Naive thymus-derived CD4-positive, alpha-beta T cell (primary cell): Measurements from ENCODE around the gene IGDCC3. TPM values are rescaled to one million over a fixed set of nuclear protein-coding genes. Genes with fewer than 3 reads are reported as not detected.

Experiments
- ATAC-seq: fragments of 150-1000 bp; cut with Tn5 transposase; 2 replicates; pipeline ENCODE4 v1.10.0; 2021; ENCODE audit warnings: mild to moderate bottlenecking, moderate library complexity
- CTCF ChIA-PET: fragments of 350-600 bp; sonication (Branson Sonifier 250); formaldehyde crosslinking; loops from one replicate; lab custom pipeline; 2021; ENCODE audit warnings: antibody characterized with exemption; lab: Charles Lee
- POLR2A ChIA-PET: fragments of 350-600 bp; sonication (Branson Sonifier 250); formaldehyde crosslinking; loops from one replicate; lab custom pipeline; 2021; ENCODE audit warnings: antibody characterized with exemption, inconsistent platforms; lab: Charles Lee
- DNase-seq, 9 donors: peaks; one replicate each; pipeline versions ENCODE4 v3.0.0 to v3.0.0-alpha.2; 2020 to 2022; ENCODE audit warnings: mixed read lengths in 1 of 9
- H3K27ac ChIP-seq: one replicate; pipeline ENCODE4 v1.7.0; 2013; ENCODE audit warnings: mild to moderate bottlenecking, low read depth, low read length, moderate library complexity
- H3K27me3 ChIP-seq, 2 donors: one replicate each; pipeline ENCODE4 v1.7.0; 2013; ENCODE audit warnings: low read length in 2 of 2, mild to moderate bottlenecking in 2 of 2, moderate library complexity in 2 of 2; ENCODE audit not compliant: control insufficient read depth in 2 of 2, insufficient read depth in 2 of 2
- H3K36me3 ChIP-seq, 3 experiments: 1 replicate in 2 of 3; 2 replicates in 1 of 3; pipeline ENCODE4 v1.7.0; 2013; ENCODE audit warnings: low read length in 3 of 3, mild to moderate bottlenecking in 3 of 3, moderate library complexity in 1 of 3; ENCODE audit not compliant: insufficient read depth in 3 of 3, control insufficient read depth in 2 of 3
- H3K4me1 ChIP-seq, 2 donors: one replicate each; pipeline ENCODE4 v1.7.0; 2013; ENCODE audit warnings: low read length in 2 of 2, mild to moderate bottlenecking in 2 of 2, moderate library complexity in 1 of 2; ENCODE audit not compliant: control insufficient read depth in 2 of 2, insufficient read depth in 2 of 2
- H3K4me3 ChIP-seq: 2 replicates; pipeline ENCODE4 v1.7.0; 2013; ENCODE audit warnings: mild to moderate bottlenecking, low read length
- H3K9me3 ChIP-seq, 3 experiments: 1 replicate in 2 of 3; 2 replicates in 1 of 3; pipeline ENCODE4 v1.7.0; 2013; ENCODE audit warnings: low read length in 3 of 3; ENCODE audit not compliant: control insufficient read depth in 2 of 3
- H3K27ac Mint-ChIP-seq, 9 donors: one replicate each; pipeline ENCODE4 v1.8.0; 2020 to 2022; ENCODE audit warnings: mixed read lengths in 9 of 9, mild to moderate bottlenecking in 8 of 9, moderate library complexity in 5 of 9, inconsistent platforms in 2 of 9
- H3K27me3 Mint-ChIP-seq, 5 donors: one replicate each; pipeline ENCODE4 v1.8.0; 2021 to 2022; ENCODE audit warnings: mixed read lengths in 5 of 5, mild to moderate bottlenecking in 1 of 5
- H3K36me3 Mint-ChIP-seq, 5 donors: one replicate each; pipeline ENCODE4 v1.8.0; 2020 to 2022; ENCODE audit warnings: mixed read lengths in 5 of 5, mild to moderate bottlenecking in 3 of 5, inconsistent platforms in 1 of 5
- H3K4me1 Mint-ChIP-seq, 7 donors: one replicate each; pipeline ENCODE4 v1.8.0; 2020 to 2022; ENCODE audit warnings: mixed read lengths in 7 of 7, mild to moderate bottlenecking in 3 of 7, inconsistent platforms in 1 of 7
- H3K4me3 Mint-ChIP-seq, 10 donors: one replicate each; pipeline ENCODE4 v1.8.0; 2020 to 2022; ENCODE audit warnings: mild to moderate bottlenecking in 10 of 10, mixed read lengths in 10 of 10, moderate library complexity in 6 of 10, inconsistent platforms in 2 of 10
- H3K9me3 Mint-ChIP-seq, 11 donors: one replicate each; pipeline ENCODE4 v1.8.0; 2020 to 2022; ENCODE audit warnings: mixed read lengths in 11 of 11, mild to moderate bottlenecking in 4 of 11, inconsistent platforms in 1 of 11, moderate library complexity in 1 of 11
- intact Hi-C, 2 donors: fragments of 100-400 bp; cut with micrococcal nuclease; formaldehyde crosslinking; loops; one replicate each; pipeline ENCODE4 v1.15.1; 2023
- polyA plus RNA-seq, 2 donors: library from polyadenylated mRNA; unstranded; fragments of 300-500 nt; fragmentation: Illumina TruSeq; gene quantifications; one replicate each; pipeline ENCODE4 v1.2.3, GENCODE V29; 2021
- total RNA-seq, 6 experiments: library from RNA in 5 of 6; stranded (reverse) in 5 of 6; gene quantifications; 1 replicate in 5 of 6; 2 replicates in 1 of 6; pipeline ENCODE4 v1.2.3 and lab custom pipeline; 2021 to 2026

Gene IGDCC3
- total and polyA plus RNA-seq, 7 experiments from 2014 or later, result not detected

GRCh38 chr15:65363306-65363705 is 14.5 kb downstream of the IGDCC3 start:
- ChIA-PET POLR2A (no interaction called here), CTCF (no interaction called here)

GRCh38 chr15:65362491-65362890 is 15.3 kb downstream of the IGDCC3 start:
- intact Hi-C loops, result no loop called here
- POLR2A ChIA-PET, result no interaction called here

More at GRCh38 chr15:65363306-65363705, 14.5 kb downstream of the IGDCC3 start:
- Mint-ChIP-seq H3K9me3 (no peaks in the 10 kb centered on the region), H3K27ac (no peak overlapping the region), H3K36me3 (no peaks in the 10 kb centered on the region), H3K27me3 (peaks cover 7 to 26% (median 17%) of the 10 kb centered on the region in 5 donors), H3K4me3 (no peak overlapping the region), H3K4me1 (peaks cover 0 to 6% (median 0%) of the 10 kb centered on the region in 7 donors)
- H3K27me3 ChIP-seq, result no peaks in the 10 kb centered on the region
- no peaks in the 10 kb centered on the region for H3K9me3 ChIP-seq
- H3K36me3 ChIP-seq, result no peaks in the 10 kb centered on the region
- intact Hi-C loops, result no loop called here
- no peaks in the 10 kb centered on the region for H3K4me1 ChIP-seq
- H3K4me3 ChIP-seq, result no peak overlapping the region
- ATAC-seq (no peak), DNase-seq (no peak)
- no peak overlapping the region for H3K27ac ChIP-seq

GRCh38 chr15:65361708-65362459 is 15.9 kb downstream of the IGDCC3 start:
- peaks cover 16 to 39% (median 25%) of the 10 kb centered on the region in 5 donors for H3K27me3 Mint-ChIP-seq
- Histone ChIP-seq H3K4me3 (no peak overlapping the region), H3K4me1 (no peaks in the 10 kb centered on the region), H3K27ac (no peak overlapping the region), H3K9me3 (no peaks in the 10 kb centered on the region), H3K36me3 (no peaks in the 10 kb centered on the region), H3K27me3 (no peaks in the 10 kb centered on the region)
- ChIA-PET POLR2A (no interaction called here), CTCF (interaction anchor here (0.6 kb wide), 1 partner anchor 9 kb away, joined by 4 read pairs; no protein-coding TSS in a partner anchor)
- no peak overlapping the region for H3K27ac Mint-ChIP-seq
- peaks cover 0 to 6% (median 0%) of the 10 kb centered on the region in 7 donors for H3K4me1 Mint-ChIP-seq
- intact Hi-C loops, result no loop called here
- peaks cover 0 to 4% (median 0%) of the 10 kb centered on the region in 5 donors for H3K36me3 Mint-ChIP-seq
- ATAC-seq (no peak), DNase-seq (no peak)
- peaks cover 0 to 1% (median 0%) of the 10 kb centered on the region in 11 donors for H3K9me3 Mint-ChIP-seq
- H3K4me3 Mint-ChIP-seq, result no peak overlapping the region

More at GRCh38 chr15:65362491-65362890, 15.3 kb downstream of the IGDCC3 start:
- Histone ChIP-seq H3K27ac (no peak overlapping the region), H3K4me3 (no peak overlapping the region), H3K4me1 (no peaks in the 10 kb centered on the region), H3K27me3 (no peaks in the 10 kb centered on the region), H3K36me3 (no peaks in the 10 kb centered on the region), H3K9me3 (no peaks in the 10 kb centered on the region)
- no peaks in the 10 kb centered on the region for H3K9me3 Mint-ChIP-seq
- ATAC-seq (no peak), DNase-seq (no peak)
- H3K27me3 Mint-ChIP-seq, result peaks cover 12 to 34% (median 23%) of the 10 kb centered on the region in 5 donors
- peaks cover 0 to 6% (median 0%) of the 10 kb centered on the region in 7 donors for H3K4me1 Mint-ChIP-seq
- no peak overlapping the region for H3K4me3 Mint-ChIP-seq
- peaks cover 0 to 4% (median 0%) of the 10 kb centered on the region in 5 donors for H3K36me3 Mint-ChIP-seq
- CTCF ChIA-PET, result interaction anchor here (0.6 kb wide), 1 partner anchor 8 kb away, joined by 4 read pairs; no protein-coding TSS in a partner anchor
- H3K27ac Mint-ChIP-seq, result no peak overlapping the region

GRCh38 chr15:65360506-65360905 is 17.3 kb downstream of the IGDCC3 start:
- Mint-ChIP-seq H3K27ac (no peak overlapping the region), H3K4me1 (peaks cover 0 to 7% (median 5%) of the 10 kb centered on the region in 7 donors), H3K4me3 (no peak overlapping the region), H3K27me3 (peaks cover 23 to 52% (median 32%) of the 10 kb centered on the region in 5 donors), H3K9me3 (peaks cover 0 to 1% (median 0%) of the 10 kb centered on the region in 11 donors), H3K36me3 (peaks cover 0 to 4% (median 2%) of the 10 kb centered on the region in 5 donors)
- Histone ChIP-seq H3K9me3 (no peaks in the 10 kb centered on the region), H3K36me3 (no peaks in the 10 kb centered on the region), H3K27ac (no peak overlapping the region), H3K4me3 (no peak overlapping the region), H3K27me3 (peaks cover 5% of the 10 kb centered on the region in 2 donors), H3K4me1 (peaks cover 0 to 5% of the 10 kb centered on the region in 2 donors)
- intact Hi-C loops, result no loop called here
- no peak for DNase-seq
- no peak for ATAC-seq
- CTCF ChIA-PET, result no interaction called here
- POLR2A ChIA-PET, result interaction anchor here (0.9 kb wide), 1 partner anchor 73 kb away, joined by 3 read pairs; the partner anchor contains the start of gene PARP16

GRCh38 chr15:65355988-65356353 is 21.8 kb downstream of the IGDCC3 start:
- Mint-ChIP-seq H3K4me3 (peak overlapping the region in 9 of 10 donors; percentile 6 to 77 (median 64)), H3K36me3 (peaks cover 0 to 11% (median 7%) of the 10 kb centered on the region in 5 donors), H3K9me3 (peaks cover 0 to 31% (median 8%) of the 10 kb centered on the region in 11 donors), H3K27ac (no peak overlapping the region), H3K27me3 (peaks cover 45 to 66% (median 49%) of the 10 kb centered on the region in 5 donors), H3K4me1 (peaks cover 0 to 6% (median 5%) of the 10 kb centered on the region in 7 donors)
- H3K4me3 ChIP-seq, result no peak overlapping the region
- H3K9me3 ChIP-seq, result no peaks in the 10 kb centered on the region
- no peaks in the 10 kb centered on the region for H3K36me3 ChIP-seq
- H3K27ac ChIP-seq, result no peak overlapping the region
- peaks cover 0 to 5% of the 10 kb centered on the region in 2 donors for H3K4me1 ChIP-seq
- ChIA-PET CTCF (no interaction called here), POLR2A (no interaction called here)
- intact Hi-C loops, result no loop called here
- DNase-seq (no peak), ATAC-seq (no peak)
- peaks cover 5 to 9% of the 10 kb centered on the region in 2 donors for H3K27me3 ChIP-seq

- H3K4me3 Mint-ChIP-seq, result peak overlapping the region in 9 of 10 donors; percentile 6 to 69 (median 56)
- peaks cover 0 to 6% (median 5%) of the 10 kb centered on the region in 7 donors for H3K4me1 Mint-ChIP-seq
- intact Hi-C loops, result no loop called here
- peaks cover 0 to 11% (median 7%) of the 10 kb centered on the region in 5 donors for H3K36me3 Mint-ChIP-seq
- Histone ChIP-seq H3K36me3 (no peaks in the 10 kb centered on the region), H3K27me3 (peaks cover 5 to 9% of the 10 kb centered on the region in 2 donors), H3K9me3 (no peaks in the 10 kb centered on the region), H3K27ac (no peak overlapping the region), H3K4me1 (peaks cover 0 to 5% of the 10 kb centered on the region in 2 donors), H3K4me3 (no peak overlapping the region)
- peaks cover 0 to 36% (median 11%) of the 10 kb centered on the region in 11 donors for H3K9me3 Mint-ChIP-seq
- POLR2A ChIA-PET, result no interaction called here
- DNase-seq, result no peak
- H3K27me3 Mint-ChIP-seq, result peaks cover 50 to 69% (median 54%) of the 10 kb centered on the region in 5 donors
- CTCF ChIA-PET, result no interaction called here
- no peak for ATAC-seq
- H3K27ac Mint-ChIP-seq, result no peak overlapping the region
Observed at GRCh38 chr15:65355173-65355987, 22.4 kb downstream of the IGDCC3 start.
